ENCODE measurements around the gene RNASET2.
"Not testable (repeated sequence)": the region's sequence is repeated elsewhere in the genome, so short reads cannot be mapped to it uniquely, and the experiment has no call there.

RNASET2 gene

DNA sequence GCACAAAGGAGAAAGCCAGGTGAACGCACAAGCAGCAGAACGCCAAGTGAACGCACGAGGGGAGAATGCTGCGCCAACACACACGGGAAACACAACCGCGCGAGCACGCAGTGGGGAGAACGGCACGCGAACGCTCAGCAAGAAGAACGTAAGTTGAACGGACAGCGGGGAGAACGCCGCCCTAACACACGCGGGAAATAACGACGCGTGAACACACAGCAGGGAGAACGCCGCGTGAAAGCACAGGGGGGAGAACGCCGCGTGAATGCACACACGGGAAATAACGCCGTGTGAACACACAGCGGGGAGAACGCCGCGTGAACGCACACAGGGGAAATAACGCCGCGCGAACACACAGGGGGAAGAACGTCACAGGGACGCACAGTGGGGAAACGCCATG lies 54.7 kb downstream of the RNASET2 start:
- DNase-seq, result no peak

DNA sequence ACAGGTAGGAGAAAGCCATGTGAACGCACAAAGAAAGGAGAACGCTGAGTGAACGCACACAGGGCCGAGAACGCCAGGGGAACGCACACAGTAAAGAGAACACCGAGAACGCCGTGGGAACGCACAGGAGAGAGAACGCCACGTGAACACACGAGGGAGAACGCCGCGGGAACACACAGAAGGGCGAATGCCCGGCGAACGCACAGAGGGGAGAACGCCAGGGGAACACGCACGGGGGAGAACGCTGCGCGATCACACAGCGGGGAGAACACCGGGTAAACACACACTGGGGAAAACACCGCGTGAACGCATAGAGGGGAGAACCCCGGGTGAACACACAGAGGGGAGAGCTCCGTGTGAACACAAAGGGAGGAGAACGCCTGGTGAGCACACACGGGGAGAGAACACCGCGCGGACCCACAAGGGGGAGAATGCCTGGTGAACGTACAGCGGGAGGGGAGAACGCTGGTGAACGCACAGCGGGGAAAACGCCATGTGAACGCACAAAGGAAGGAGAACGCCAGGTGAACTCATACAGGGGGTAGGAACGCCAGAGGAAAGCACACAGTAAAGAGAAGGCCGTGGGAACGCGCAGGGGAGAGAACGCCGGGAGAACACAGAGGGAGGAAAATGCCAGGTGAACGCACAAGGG lies 55.3 kb downstream of the RNASET2 start:
- no peak for DNase-seq

DNA sequence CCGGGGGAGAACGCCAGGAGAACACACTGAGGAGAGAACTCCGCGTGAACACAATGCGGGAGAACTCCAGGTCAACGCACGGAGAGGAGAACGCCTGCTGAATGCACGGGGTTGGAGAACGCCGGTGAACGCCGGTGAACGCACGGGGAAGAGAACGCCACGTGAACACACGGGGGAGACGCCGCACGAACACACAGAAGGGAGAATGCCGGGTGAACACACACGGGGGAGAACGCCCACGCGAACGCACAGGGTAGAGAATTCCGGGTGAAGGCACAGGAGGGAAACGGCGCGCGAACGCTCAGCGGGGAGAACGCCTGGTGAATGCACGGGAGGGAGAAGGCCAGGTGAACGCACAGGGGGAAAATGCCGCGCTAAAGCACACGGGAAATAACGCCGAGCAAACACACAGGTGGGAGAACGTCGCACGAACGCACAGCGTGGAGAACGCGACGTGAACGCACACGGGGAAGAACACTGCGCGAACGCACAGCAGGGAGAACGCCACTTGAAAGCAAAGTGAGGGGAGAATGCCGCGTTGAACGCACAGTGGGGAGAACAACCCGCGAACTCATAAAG lies 56.1 kb downstream of the RNASET2 start:
- DNase-seq, result no peak

GRCh38 chr6:166898910-166899309 lies 57.4 kb downstream of the RNASET2 start:
- DNase-seq, result no peak

- not testable (repeated sequence) for DNase-seq
Observed at GRCh38 chr6:166894614-166895013, 61.7 kb downstream of the RNASET2 start.

DNA sequence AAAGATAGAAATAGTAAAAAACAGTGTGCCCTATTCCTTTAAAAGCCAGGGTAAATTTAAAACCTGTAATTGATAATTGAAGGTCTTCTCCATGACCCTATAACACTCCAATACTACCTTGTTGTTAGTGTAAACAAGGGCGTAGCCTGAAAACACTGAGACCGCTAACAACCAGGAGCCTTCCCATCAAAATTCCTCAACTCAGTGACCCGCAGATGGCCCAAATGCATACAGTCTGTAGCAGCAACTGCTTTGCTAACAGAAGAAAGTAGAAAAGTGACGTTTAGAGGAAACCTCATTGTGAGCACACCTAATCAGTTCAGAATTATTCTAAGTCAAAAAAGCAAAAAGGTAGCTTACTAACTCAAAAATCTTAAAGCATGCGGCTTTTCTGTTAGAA lies 63.9 kb downstream of the RNASET2 start:
- not testable (repeated sequence) for DNase-seq

DNA sequence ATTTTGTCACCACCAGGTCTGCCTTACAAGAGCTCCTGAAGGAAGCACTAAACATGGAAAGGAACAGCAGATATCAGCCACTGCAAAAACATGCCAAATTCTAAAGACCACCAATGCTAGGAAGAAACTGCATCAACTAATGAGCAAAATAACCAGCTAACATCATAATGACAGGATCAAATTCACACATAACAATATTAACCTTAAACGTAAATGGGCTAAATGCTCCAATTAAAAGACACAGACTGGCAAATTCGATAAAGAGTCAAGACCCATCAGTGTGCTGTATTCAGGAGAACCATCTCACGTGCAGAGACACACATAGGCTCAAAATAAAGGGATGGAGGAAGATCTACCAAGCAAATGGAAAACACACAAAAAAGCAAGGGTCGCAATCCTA lies 69.6 kb downstream of the RNASET2 start:
- DNase-seq, result not testable (repeated sequence)

DNA sequence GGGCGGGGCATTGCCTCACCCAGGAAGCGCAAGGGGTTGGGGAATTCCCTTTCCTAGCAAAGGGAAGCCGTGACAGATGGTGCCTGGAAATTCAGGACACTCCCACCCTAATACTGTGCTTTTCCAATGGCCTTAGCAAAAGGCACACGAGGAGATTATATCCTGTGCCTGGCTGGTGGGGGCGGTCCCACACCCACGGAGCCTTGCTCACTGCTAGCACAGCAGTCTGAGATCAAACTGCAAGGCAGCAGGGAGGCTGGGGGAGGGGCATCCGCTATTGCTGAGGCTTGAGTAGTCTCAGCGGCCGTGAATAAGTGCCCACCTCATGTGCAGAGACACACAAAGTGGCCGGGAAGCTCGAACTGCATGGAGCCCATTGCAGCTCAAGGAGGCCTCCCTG lies 71.4 kb downstream of the RNASET2 start:
- not testable (repeated sequence) for DNase-seq

GRCh38 chr6:166879594-166879993 lies 76.8 kb downstream of the RNASET2 start:
- DNase-seq, result no peak

All from C1 segment of cervical spinal cord (tissue), 14 donors.